Gastrocnemius medialis (tissue), 4 donors: ENCODE results near the gene PHKB.

Source experiments
- POLR2A ChIP-seq, 2 donors: fragments of 450-650 bp; IDR thresholded peaks; one replicate each; pipeline ENCODE4 v1.6.1; 2017; ENCODE audit warnings: antibody characterized with exemption in 2 of 2, mild to moderate bottlenecking in 2 of 2, moderate library complexity in 2 of 2
- TF ChIP-seq, protein P1 (sequence below), 5 experiments: fragments of 450-650 bp in 3 of 5; fragments of 200-600 bp in 2 of 5; sonication (generic) in 2 of 5; IDR thresholded peaks in 4 of 5; conservative IDR thresholded peaks in 1 of 5; 1 replicate in 4 of 5; 2 replicates in 1 of 5; pipeline ENCODE4 v1.5.1; 2016 to 2019; ENCODE audit warnings: antibody characterized with exemption in 5 of 5, mild to moderate bottlenecking in 3 of 5, moderate library complexity in 3 of 5

GRCh38 chr16:47553853-47554564 is 92.9 kb downstream of the PHKB start:
- TF ChIP-seq POLR2A (IDR thresholded peaks at IDR 0.05) = no peak
- TF ChIP-seq, protein P1, sequence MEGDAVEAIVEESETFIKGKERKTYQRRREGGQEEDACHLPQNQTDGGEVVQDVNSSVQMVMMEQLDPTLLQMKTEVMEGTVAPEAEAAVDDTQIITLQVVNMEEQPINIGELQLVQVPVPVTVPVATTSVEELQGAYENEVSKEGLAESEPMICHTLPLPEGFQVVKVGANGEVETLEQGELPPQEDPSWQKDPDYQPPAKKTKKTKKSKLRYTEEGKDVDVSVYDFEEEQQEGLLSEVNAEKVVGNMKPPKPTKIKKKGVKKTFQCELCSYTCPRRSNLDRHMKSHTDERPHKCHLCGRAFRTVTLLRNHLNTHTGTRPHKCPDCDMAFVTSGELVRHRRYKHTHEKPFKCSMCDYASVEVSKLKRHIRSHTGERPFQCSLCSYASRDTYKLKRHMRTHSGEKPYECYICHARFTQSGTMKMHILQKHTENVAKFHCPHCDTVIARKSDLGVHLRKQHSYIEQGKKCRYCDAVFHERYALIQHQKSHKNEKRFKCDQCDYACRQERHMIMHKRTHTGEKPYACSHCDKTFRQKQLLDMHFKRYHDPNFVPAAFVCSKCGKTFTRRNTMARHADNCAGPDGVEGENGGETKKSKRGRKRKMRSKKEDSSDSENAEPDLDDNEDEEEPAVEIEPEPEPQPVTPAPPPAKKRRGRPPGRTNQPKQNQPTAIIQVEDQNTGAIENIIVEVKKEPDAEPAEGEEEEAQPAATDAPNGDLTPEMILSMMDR (IDR thresholded peaks at IDR 0.05 in 4 of 5, conservative IDR thresholded peaks at IDR 0.05 in 1 of 5) = no peak
